Caco-2 (cell line): ENCODE measurements around the gene EMC7. TPM values are rescaled to one million over a fixed set of nuclear protein-coding genes. Genes with fewer than 3 reads are reported as not detected.

ENCODE experiments used
- BruUV-seq: library from RNA; stranded (reverse); fragments of 400-500 nt; replicated peaks from 2 replicates; lab custom pipeline; 2021; lab: Mats Ljungman, UMichigan
- CTCF ChIA-PET: fragments of 300-600 bp; sonication (Branson Sonifier 250); formaldehyde crosslinking; loops from one replicate; lab custom pipeline; 2022; ENCODE audit warnings: antibody characterized with exemption; lab: Charles Lee
- POLR2A ChIA-PET: fragments of 300-600 bp; sonication (Branson Sonifier 250); formaldehyde crosslinking; loops from one replicate; lab custom pipeline; 2022; ENCODE audit warnings: antibody characterized with exemption; lab: Charles Lee
- DNase-seq, 2 experiments: peaks; one replicate each; pipeline versions ENCODE4 v3.0.0 to v3.0.0-alpha.2; 2020 to 2022
- H3K27me3 ChIP-seq: replicated peaks from 2 replicates; pipeline ENCODE4 v1.6.0; 2011; ENCODE audit warnings: low read length; ENCODE audit not compliant: control insufficient read depth, insufficient read depth
- H3K36me3 ChIP-seq: 2 replicates; pipeline ENCODE4 v1.5.1; 2011; ENCODE audit warnings: low read length; ENCODE audit not compliant: control insufficient read depth, insufficient read depth
- H3K4me1 ChIP-seq: fragments of 250-450 bp; sonication (Bioruptor Pico); 2 replicates; pipeline ENCODE4 v1.5.1; 2020; ENCODE audit warnings: mild to moderate bottlenecking
- H3K4me3 ChIP-seq: 2 replicates; pipeline ENCODE4 v1.5.1; 2011; ENCODE audit warnings: low read depth, mild to moderate bottlenecking, control low read depth, low read length
- H3K9me3 ChIP-seq: fragments of 250-450 bp; sonication (Bioruptor Pico); 2 replicates; pipeline ENCODE4 v1.5.1; 2020; ENCODE audit warnings: mild to moderate bottlenecking, moderate library complexity
- H3K27ac Mint-ChIP-seq: one replicate; pipeline ENCODE4 v1.8.0; 2022; ENCODE audit warnings: mixed read lengths; ENCODE audit not compliant: unreplicated experiment
- H3K27me3 Mint-ChIP-seq: one replicate; pipeline ENCODE4 v1.8.0; 2022; ENCODE audit warnings: mixed read lengths; ENCODE audit not compliant: insufficient read depth, unreplicated experiment
- H3K36me3 Mint-ChIP-seq: one replicate; pipeline ENCODE4 v1.8.0; 2022; ENCODE audit warnings: mild to moderate bottlenecking, mixed read lengths; ENCODE audit not compliant: insufficient read depth, unreplicated experiment
- H3K4me1 Mint-ChIP-seq: one replicate; pipeline ENCODE4 v1.8.0; 2022; ENCODE audit warnings: low read depth, mixed read lengths; ENCODE audit not compliant: unreplicated experiment
- H3K4me3 Mint-ChIP-seq: one replicate; pipeline ENCODE4 v1.8.0; 2022; ENCODE audit warnings: mild to moderate bottlenecking, moderate library complexity, mixed read lengths; ENCODE audit not compliant: unreplicated experiment
- H3K9me3 Mint-ChIP-seq: one replicate; pipeline ENCODE4 v1.8.0; 2022; ENCODE audit warnings: mixed read lengths; ENCODE audit not compliant: unreplicated experiment
- CTCF ChIP-seq, 2 experiments: fragments of 200-600 bp in 1 of 2; IDR thresholded peaks; 1 replicate in 1 of 2; 2 replicates in 1 of 2; pipeline versions ENCODE4 v1.5.1 to v1.8.0; 2011 to 2022; ENCODE audit warnings: antibody characterized with exemption in 1 of 2, control low read depth in 1 of 2, inconsistent platforms in 1 of 2, low read depth in 1 of 2, low read length in 1 of 2, mild to moderate bottlenecking in 1 of 2, moderate library complexity in 1 of 2; ENCODE audit not compliant: insufficient read depth in 1 of 2, severe bottlenecking in 1 of 2, unreplicated experiment in 1 of 2
- intact Hi-C: fragments of 100-400 bp; cut with micrococcal nuclease; formaldehyde crosslinking; loops from one replicate; pipeline ENCODE4 v1.10.0; 2022; ENCODE audit not compliant: unreplicated experiment
- total RNA-seq: library from RNA; stranded (reverse); gene quantifications from 2 replicates; pipeline ENCODE4 v1.2.3, GENCODE V29; 2022

The EMC7 gene
- total RNA-seq, 1 experiment from 2014 or later, result 74.2 TPM

GRCh38 chr15:34059946-34060345 lies 41.7 kb downstream of the EMC7 start:
- no TSS peak for BruUV-seq
- H3K4me1 Mint-ChIP-seq, result peaks cover 5% of the 10 kb centered on the region
- Histone ChIP-seq H3K27me3 (no peaks in the 10 kb centered on the region), H3K9me3 (no peaks in the 10 kb centered on the region), H3K4me3 (no peak overlapping the region), H3K4me1 (no peaks in the 10 kb centered on the region), H3K36me3 (no peaks in the 10 kb centered on the region)
- H3K27me3 Mint-ChIP-seq, result no peaks in the 10 kb centered on the region
- ChIA-PET CTCF (interaction anchor here (0.6 kb wide), 1 partner anchor 910 kb away, joined by 3 read pairs; no protein-coding TSS in a partner anchor), POLR2A (no interaction called here)
- no peaks in the 10 kb centered on the region for H3K9me3 Mint-ChIP-seq
- no peak for TF ChIP-seq CTCF (IDR thresholded peaks at IDR 0.05; ENCODE audit: insufficient read depth in 1 of 2, low read depth in 1 of 2, low read length in 1 of 2, severe bottlenecking in 1 of 2, unreplicated experiment in 1 of 2)
- intact Hi-C loops, result no loop called here
- H3K36me3 Mint-ChIP-seq, result no peaks in the 10 kb centered on the region
- DNase-seq, result no peak
- no peak overlapping the region for H3K27ac Mint-ChIP-seq
- H3K4me3 Mint-ChIP-seq, result no peak overlapping the region

GRCh38 chr15:34059476-34059875 lies 42.2 kb downstream of the EMC7 start:
- ChIA-PET POLR2A (no interaction called here), CTCF (interaction anchor here (1.2 kb wide), 1 partner anchor 12 kb away, joined by 3 read pairs; no protein-coding TSS in a partner anchor)
- H3K4me3 Mint-ChIP-seq, result no peak overlapping the region
- no peak overlapping the region for H3K27ac Mint-ChIP-seq
- peaks cover 5% of the 10 kb centered on the region for H3K4me1 Mint-ChIP-seq
- no peaks in the 10 kb centered on the region for H3K36me3 Mint-ChIP-seq
- Histone ChIP-seq H3K4me3 (no peak overlapping the region), H3K9me3 (no peaks in the 10 kb centered on the region), H3K4me1 (no peaks in the 10 kb centered on the region), H3K36me3 (no peaks in the 10 kb centered on the region), H3K27me3 (no peaks in the 10 kb centered on the region)
- BruUV-seq, result no TSS peak
- no peaks in the 10 kb centered on the region for H3K27me3 Mint-ChIP-seq
- TF ChIP-seq CTCF (IDR thresholded peaks at IDR 0.05; ENCODE audit: insufficient read depth in 1 of 2, low read depth in 1 of 2, low read length in 1 of 2, severe bottlenecking in 1 of 2, unreplicated experiment in 1 of 2), result no peak
- no peaks in the 10 kb centered on the region for H3K9me3 Mint-ChIP-seq
- intact Hi-C loops, result no loop called here
- DNase-seq, result no peak

GRCh38 chr15:34056911-34057310 lies 44.8 kb downstream of the EMC7 start:
- no peak for DNase-seq
- no peak for TF ChIP-seq CTCF (IDR thresholded peaks at IDR 0.05; ENCODE audit: insufficient read depth in 1 of 2, low read depth in 1 of 2, low read length in 1 of 2, severe bottlenecking in 1 of 2, unreplicated experiment in 1 of 2)
- no peak overlapping the region for H3K27ac Mint-ChIP-seq
- Histone ChIP-seq H3K4me3 (no peak overlapping the region), H3K9me3 (no peaks in the 10 kb centered on the region), H3K27me3 (no peaks in the 10 kb centered on the region), H3K4me1 (no peaks in the 10 kb centered on the region), H3K36me3 (no peaks in the 10 kb centered on the region)
- no peak overlapping the region for H3K4me3 Mint-ChIP-seq
- CTCF ChIA-PET, result interaction anchor here (0.6 to 1.4 kb wide), 2 partner anchors 20 to 55 kb away, joined by 3 read pairs; no protein-coding TSS in a partner anchor
- BruUV-seq, result no TSS peak
- no peaks in the 10 kb centered on the region for H3K36me3 Mint-ChIP-seq
- POLR2A ChIA-PET, result no interaction called here
- intact Hi-C loops, result no loop called here
- H3K9me3 Mint-ChIP-seq, result no peaks in the 10 kb centered on the region
- H3K27me3 Mint-ChIP-seq, result no peaks in the 10 kb centered on the region
- H3K4me1 Mint-ChIP-seq, result peaks cover 5% of the 10 kb centered on the region
